ENCODE results near the gene ERBB3.

The ERBB3 gene

DNA sequence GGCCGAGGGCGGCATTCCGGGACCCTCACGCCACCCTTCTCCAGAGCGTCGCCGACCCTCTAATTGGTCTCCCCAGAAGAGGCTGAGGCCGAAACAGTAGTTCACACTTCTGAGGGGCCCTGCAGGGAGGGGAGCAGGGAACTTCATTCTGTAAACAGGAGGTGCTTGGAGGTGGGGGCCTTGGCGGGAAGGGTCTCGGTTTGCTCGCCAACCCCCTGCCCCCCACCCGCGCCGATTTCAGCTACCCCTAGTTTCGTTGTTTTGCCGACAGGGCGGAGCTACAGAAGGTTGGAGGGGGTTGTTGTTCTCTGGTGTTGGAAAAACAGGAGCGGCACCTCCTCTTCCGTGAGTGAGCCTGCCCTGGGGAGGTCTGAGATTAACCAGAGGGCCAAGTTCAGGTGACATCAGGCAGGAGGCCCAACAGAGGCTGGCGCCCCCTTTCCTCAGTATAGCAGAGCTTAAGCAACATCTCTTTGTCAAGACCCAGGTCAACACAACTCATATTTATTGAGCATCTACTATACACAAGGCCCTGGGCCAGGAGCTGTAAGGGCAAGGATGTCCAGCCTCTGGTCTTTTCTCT lies 682 bp downstream of the ERBB3 start:
- no peak for DNase-seq (ENCODE audit: low read depth)

- no peak for DNase-seq (ENCODE audit: low read depth)
Measured at GRCh38 chr12:56081393-56082347, 1.7 kb downstream of the ERBB3 start.

DNA sequence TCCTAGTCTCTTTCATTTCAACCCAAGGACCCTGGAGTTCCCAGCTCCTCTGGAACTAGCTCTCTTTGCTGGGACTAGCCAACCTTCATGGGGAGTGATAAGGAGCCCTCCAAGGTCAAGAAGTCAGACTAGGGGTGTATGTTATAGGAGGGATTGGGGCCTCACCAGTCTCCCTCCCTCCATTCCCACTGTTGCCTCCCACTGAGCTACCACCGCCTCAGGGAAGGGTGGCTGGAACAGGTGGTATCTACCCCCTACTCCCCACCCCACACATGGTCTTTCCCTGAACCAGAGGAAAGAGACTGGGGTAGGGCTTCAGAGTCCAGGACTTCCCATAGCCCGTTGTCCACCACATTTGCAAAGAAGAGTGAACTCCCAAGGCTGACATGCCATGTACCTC lies 2.4 kb downstream of the ERBB3 start:
- DNase-seq (ENCODE audit: low read depth), result no peak

GRCh38 chr12:56082967-56083366 lies 3.0 kb downstream of the ERBB3 start:
- DNase-seq (ENCODE audit: low read depth), result no peak

- DNase-seq (ENCODE audit: low read depth), result no peak
Measured at GRCh38 chr12:56084958-56085543, 5.1 kb downstream of the ERBB3 start.

GRCh38 chr12:56086096-56086495 lies 6.1 kb downstream of the ERBB3 start:
- no peak for DNase-seq (ENCODE audit: low read depth)

DNA sequence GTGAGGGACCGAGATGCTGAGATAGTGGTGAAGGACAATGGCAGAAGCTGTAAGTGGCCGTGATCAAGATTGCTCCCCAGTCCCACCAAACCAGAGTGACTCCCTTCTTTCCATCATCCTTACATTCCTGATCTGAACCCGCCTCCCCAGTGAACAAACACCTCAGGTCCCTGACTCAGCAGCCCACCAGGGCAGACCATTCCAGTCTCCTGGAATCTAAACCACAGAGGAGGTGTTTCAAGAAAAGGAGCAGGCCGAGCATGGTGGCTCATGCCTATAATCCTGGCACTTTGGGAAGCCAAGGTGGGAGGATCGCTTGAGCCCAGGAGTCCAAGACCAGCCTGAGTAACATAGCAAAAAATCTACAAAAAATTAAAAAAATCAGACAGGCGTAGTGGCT lies 6.6 kb downstream of the ERBB3 start:
- DNase-seq (ENCODE audit: low read depth), result no peak

DNA sequence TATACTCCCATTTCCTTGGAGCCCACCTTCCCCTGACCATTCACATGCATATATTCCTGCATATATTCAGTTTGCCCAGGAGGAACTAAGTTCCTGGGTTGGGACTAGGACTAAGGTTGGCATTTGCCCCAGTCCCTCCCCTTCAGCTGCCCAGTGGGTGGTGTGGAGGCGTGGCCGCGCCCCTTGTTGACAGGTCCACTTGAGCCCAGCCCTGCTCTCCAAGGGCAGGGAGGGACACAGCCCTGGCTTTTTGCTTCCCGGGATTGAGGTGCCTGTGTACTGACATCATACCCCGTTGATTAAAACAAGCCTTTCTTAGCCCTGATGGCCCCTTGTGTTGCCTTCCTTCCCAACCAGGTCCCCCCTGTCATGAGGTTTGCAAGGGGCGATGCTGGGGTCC lies 7.3 kb downstream of the ERBB3 start:
- no peak for DNase-seq (ENCODE audit: low read depth)

DNA sequence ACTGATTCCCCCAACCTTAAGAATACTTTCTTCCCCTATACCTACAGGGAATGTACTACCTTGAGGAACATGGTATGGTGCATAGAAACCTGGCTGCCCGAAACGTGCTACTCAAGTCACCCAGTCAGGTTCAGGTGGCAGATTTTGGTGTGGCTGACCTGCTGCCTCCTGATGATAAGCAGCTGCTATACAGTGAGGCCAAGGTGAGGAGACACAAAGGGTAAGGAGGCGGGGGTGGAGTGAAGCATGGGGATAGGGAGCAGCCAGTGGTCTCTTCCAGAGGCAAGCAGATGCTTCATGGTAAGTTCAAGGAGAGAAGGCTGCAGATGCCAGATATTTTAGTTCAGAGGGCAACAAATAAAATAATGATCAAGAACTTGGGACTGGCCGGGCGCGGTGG lies 17.8 kb downstream of the ERBB3 start:
- DNase-seq (ENCODE audit: low read depth), result no peak

DNA sequence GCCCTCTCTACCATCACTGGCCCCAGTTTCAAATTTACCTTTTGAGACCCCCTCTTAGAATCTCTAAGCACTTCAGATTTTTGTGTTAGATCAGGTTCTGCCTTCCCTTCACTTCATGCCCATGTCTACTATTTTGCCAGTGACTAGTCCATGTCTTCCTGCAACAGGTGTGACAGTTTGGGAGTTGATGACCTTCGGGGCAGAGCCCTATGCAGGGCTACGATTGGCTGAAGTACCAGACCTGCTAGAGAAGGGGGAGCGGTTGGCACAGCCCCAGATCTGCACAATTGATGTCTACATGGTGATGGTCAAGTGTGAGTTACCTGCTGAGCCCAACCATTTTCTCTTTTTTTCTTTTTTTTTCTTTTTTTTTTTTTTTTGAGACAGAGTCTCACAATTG lies 18.6 kb downstream of the ERBB3 start:
- no peak for DNase-seq (ENCODE audit: low read depth)

GRCh38 chr12:56099787-56100186 lies 19.8 kb downstream of the ERBB3 start:
- DNase-seq (ENCODE audit: low read depth), result no peak

GRCh38 chr12:56101045-56101444 lies 21.1 kb downstream of the ERBB3 start:
- no peak for DNase-seq (ENCODE audit: low read depth)

GRCh38 chr12:56102683-56103065 lies 22.7 kb downstream of the ERBB3 start:
- no peak for DNase-seq (ENCODE audit: low read depth)

DNA sequence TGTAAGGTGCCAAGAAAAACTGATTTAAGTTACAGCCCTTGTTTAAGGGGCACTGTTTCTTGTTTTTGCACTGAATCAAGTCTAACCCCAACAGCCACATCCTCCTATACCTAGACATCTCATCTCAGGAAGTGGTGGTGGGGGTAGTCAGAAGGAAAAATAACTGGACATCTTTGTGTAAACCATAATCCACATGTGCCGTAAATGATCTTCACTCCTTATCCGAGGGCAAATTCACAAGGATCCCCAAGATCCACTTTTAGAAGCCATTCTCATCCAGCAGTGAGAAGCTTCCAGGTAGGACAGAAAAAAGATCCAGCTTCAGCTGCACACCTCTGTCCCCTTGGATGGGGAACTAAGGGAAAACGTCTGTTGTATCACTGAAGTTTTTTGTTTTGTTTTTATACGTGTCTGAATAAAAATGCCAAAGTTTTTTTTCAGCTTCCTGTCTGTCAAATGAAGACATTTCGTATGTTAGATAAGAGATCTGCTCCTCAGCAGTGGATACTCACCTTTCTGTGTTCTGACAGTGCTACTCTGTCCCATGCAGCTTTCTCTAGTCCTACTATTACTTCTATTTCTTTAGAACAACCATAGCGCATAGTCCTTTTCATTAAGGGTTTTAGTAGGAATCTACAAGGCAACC lies 23.2 kb downstream of the ERBB3 start:
- no peak for DNase-seq (ENCODE audit: low read depth)

- no peak for DNase-seq (ENCODE audit: low read depth)
Measured at GRCh38 chr12:56103823-56104108, 23.8 kb downstream of the ERBB3 start.

GRCh38 chr12:56104109-56104814 lies 24.3 kb downstream of the ERBB3 start, which contains the start of gene PA2G4:
PA2G4 (plus strand) TSS chr12:56104559; CDS start chr12:56104738, 179 bp downstream.
- DNase-seq (ENCODE audit: low read depth), result peak; percentile 95

DNA sequence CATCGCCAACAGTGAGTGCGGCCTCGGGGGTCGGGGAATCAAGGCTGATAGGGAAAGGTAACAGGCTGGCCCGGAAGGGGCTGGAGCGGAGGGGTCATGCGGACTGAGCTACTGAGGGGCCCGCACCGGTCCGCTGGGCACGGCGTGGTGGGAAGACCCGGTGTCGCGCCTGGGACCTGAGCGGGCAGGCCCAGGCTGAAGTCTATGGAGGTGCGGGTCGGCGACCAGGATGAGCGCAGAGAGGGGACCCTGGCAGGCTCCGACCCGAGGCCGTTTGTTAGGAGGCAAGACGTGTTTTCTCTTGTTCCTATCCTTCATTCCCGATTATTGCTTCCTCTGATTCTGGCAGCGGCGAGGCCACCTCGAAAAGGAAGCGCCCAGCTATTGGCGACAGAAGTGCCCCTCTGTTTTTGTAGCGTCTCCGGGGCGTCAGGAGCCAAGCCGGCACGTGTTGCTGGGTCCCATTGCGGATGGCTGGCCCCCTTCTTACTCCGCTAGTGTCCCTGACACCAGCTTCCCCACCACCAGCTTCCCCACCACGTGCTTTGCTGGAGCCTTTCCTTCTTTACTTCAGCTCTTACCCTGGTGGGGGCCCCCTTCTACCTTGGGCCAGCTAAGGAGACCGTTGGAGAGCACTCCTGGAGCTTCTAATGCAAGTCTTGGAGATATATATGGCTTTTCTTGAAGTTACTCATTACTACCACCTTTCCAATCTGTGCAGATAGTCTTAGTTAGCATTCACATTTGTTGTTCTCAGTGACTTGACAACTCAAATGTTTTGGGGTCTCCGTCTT lies 25.0 kb downstream of the ERBB3 start:
- peak; percentile 15 for DNase-seq (ENCODE audit: low read depth)

GRCh38 chr12:56105609-56105902 lies 25.6 kb downstream of the ERBB3 start:
- DNase-seq (ENCODE audit: low read depth), result no peak

DNA sequence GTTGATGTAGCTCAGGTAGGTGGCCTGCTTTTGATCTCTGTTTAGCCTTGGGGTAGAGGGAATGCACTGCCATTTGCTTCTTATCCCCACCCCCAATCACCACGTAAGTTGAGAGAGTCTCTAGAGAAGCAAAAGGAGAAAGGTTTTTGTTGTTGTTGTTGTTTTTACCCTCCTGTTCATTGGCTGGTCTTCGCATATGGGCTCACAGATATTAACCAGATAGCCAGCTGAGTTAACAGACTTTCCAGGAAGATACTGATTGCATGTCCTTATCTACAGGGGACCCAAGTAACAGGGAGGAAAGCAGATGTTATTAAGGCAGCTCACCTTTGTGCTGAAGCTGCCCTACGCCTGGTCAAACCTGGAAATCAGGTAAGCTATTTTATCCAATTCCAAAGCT lies 27.3 kb downstream of the ERBB3 start:
- DNase-seq (ENCODE audit: low read depth), result no peak

DNA sequence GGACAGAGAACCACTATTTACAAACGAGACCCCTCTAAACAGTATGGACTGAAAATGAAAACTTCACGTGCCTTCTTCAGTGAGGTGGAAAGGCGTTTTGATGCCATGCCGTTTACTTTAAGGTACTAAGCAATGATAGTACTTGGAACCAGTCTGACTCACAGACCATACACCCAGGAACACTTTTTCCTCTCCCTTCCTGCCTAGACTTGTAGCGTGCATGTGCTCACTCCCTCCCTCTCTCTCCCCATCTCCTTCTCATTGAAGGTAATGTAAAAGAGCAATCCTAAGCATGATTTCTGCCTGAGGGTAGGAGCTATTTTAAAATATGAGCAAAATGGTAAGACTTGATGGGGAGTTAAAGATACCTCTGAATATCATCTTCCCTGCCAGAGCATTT lies 30.6 kb downstream of the ERBB3 start:
- DNase-seq (ENCODE audit: low read depth), result no peak

DNA sequence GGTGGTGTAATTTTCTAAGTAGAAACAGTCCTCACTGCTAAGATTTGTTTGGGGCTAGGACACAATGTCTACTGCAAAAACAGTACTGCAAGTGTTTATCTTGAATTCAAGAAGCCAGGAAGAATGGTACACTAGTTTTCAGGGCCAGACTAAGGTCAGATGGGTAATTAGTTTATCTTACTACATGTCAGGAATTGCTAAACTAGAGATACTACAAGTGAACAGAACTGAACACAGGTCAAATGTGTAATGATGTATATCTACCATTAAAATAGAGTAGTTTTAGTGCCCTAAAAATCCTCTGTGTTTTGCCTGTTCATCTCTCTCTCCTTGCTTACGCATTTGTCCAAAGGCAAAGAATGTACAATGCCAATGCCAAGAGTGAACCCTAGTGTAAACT lies 34.1 kb downstream of the ERBB3 start:
- DNase-seq (ENCODE audit: low read depth), result no peak

DNA sequence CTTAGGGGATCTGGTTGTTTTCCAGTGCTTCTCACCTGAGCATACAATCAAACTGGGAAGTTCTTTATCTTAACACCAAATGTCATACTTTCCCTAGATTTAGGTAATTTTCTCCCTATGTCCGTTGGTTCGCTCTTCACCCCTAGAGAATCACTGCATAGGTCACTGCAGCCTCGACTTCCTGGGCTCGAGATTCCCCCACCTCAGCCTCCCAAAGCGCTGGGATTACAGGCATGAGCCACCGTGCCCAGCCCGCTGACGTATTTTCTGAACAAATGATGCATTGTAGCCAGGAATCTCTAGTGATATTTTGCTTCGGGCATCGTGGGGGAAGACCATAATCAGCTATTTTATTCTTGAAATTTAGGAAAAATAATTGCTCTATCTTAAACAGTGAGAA lies 35.4 kb downstream of the ERBB3 start:
- no peak for DNase-seq (ENCODE audit: low read depth)

All from activated T-helper 9 cell treated with anti-CD3 and anti-CD28 coated beads, Interleukin-2, amount 50 U/mL, for 16 hours (primary cell).